ENCODE data around the gene FARSB.

The FARSB gene

GRCh38 chr2:222656526-222657446 lies 894 bp upstream of the FARSB start:
- no peak for DNase-seq

- no peak for DNase-seq
Observed at GRCh38 chr2:222653280-222653679, 2.6 kb downstream of the FARSB start.

- DNase-seq = no peak
Observed at GRCh38 chr2:222652491-222653255, 3.2 kb downstream of the FARSB start.

GRCh38 chr2:222651718-222652418 lies 4.0 kb downstream of the FARSB start:
- DNase-seq = no peak

- DNase-seq = no peak
Observed at GRCh38 chr2:222649801-222650200, 6.1 kb downstream of the FARSB start.

GRCh38 chr2:222646008-222646407 lies 9.9 kb downstream of the FARSB start:
- DNase-seq = no peak

GRCh38 chr2:222643134-222643533 lies 12.8 kb downstream of the FARSB start:
- DNase-seq = no peak

- no peak for DNase-seq
Observed at GRCh38 chr2:222641336-222641735, 14.6 kb downstream of the FARSB start.

- no peak for DNase-seq
Observed at GRCh38 chr2:222637067-222637466, 18.8 kb downstream of the FARSB start.

- DNase-seq = no peak
Observed at GRCh38 chr2:222635295-222635694, 20.6 kb downstream of the FARSB start.

GRCh38 chr2:222627764-222628163 lies 28.1 kb downstream of the FARSB start:
- no peak for DNase-seq

GRCh38 chr2:222623756-222624309 lies 32.1 kb downstream of the FARSB start:
- DNase-seq = no peak

- DNase-seq = no peak
Observed at GRCh38 chr2:222622910-222623309, 33.0 kb downstream of the FARSB start.

- no peak for DNase-seq
Observed at GRCh38 chr2:222621893-222622292, 34.0 kb downstream of the FARSB start.

GRCh38 chr2:222615320-222615719 lies 40.6 kb downstream of the FARSB start:
- DNase-seq = no peak

GRCh38 chr2:222613715-222614331 lies 42.1 kb downstream of the FARSB start:
- no peak for DNase-seq

GRCh38 chr2:222611684-222612083 lies 44.2 kb downstream of the FARSB start:
- no peak for DNase-seq

- DNase-seq = no peak
Observed at GRCh38 chr2:222610746-222611145, 45.1 kb downstream of the FARSB start.

- DNase-seq = no peak
Observed at GRCh38 chr2:222609381-222609780, 46.5 kb downstream of the FARSB start.

GRCh38 chr2:222608081-222608480 lies 47.8 kb downstream of the FARSB start:
- DNase-seq = no peak

- DNase-seq = no peak
Observed at GRCh38 chr2:222606306-222606705, 49.6 kb downstream of the FARSB start.

- no peak for DNase-seq
Observed at GRCh38 chr2:222604749-222605515, 51.0 kb downstream of the FARSB start.
